RWPE2 (cell line): Measurements from ENCODE around the gene SFRP4.

Experiments
- ATAC-seq: fragments of 200-7000 bp; cut with Tn5 transposase; 3 replicates; pipeline ENCODE4 v1.9.1; 2021; ENCODE audit warnings: low read depth
- DNase-seq: peaks from one replicate; pipeline ENCODE4 v3.0.0-alpha.2; 2020; ENCODE audit warnings: low spot score
- H3K27ac ChIP-seq: fragments of 450-650 bp; 2 replicates; pipeline ENCODE4 v1.5.1; 2017; ENCODE audit warnings: mild to moderate bottlenecking; ENCODE audit not compliant: poor library complexity, severe bottlenecking
- H3K27me3 ChIP-seq: fragments of 250-450 bp; sonication (Bioruptor Pico); 2 replicates; pipeline ENCODE4 v1.5.1; 2021; ENCODE audit warnings: mild to moderate bottlenecking, moderate library complexity; ENCODE audit not compliant: insufficient read depth, poor library complexity, severe bottlenecking
- H3K36me3 ChIP-seq: fragments of 250-450 bp; sonication (Bioruptor Pico); 2 replicates; pipeline ENCODE4 v1.5.1; 2020; ENCODE audit warnings: low read depth, mild to moderate bottlenecking, moderate library complexity
- H3K4me1 ChIP-seq: fragments of 250-450 bp; sonication (Bioruptor Pico); 2 replicates; pipeline ENCODE4 v1.5.1; 2021; ENCODE audit warnings: mild to moderate bottlenecking, moderate library complexity; ENCODE audit not compliant: insufficient read depth, poor library complexity, severe bottlenecking
- H3K4me3 ChIP-seq: fragments of 250-450 bp; sonication (Bioruptor Pico); 2 replicates; pipeline ENCODE4 v1.5.1; 2021; ENCODE audit warnings: mild to moderate bottlenecking, moderate library complexity; ENCODE audit not compliant: severe bottlenecking
- H3K9me3 ChIP-seq: fragments of 250-450 bp; sonication (Bioruptor Pico); 2 replicates; pipeline ENCODE4 v1.5.1; 2021; ENCODE audit warnings: mild to moderate bottlenecking, moderate library complexity; ENCODE audit not compliant: severe bottlenecking
- CTCF ChIP-seq: fragments of 450-650 bp; IDR thresholded peaks from one replicate; pipeline ENCODE4 v1.5.1; 2017; ENCODE audit warnings: mild to moderate bottlenecking, moderate library complexity; ENCODE audit not compliant: poor library complexity, severe bottlenecking

SFRP4 gene

DNA sequence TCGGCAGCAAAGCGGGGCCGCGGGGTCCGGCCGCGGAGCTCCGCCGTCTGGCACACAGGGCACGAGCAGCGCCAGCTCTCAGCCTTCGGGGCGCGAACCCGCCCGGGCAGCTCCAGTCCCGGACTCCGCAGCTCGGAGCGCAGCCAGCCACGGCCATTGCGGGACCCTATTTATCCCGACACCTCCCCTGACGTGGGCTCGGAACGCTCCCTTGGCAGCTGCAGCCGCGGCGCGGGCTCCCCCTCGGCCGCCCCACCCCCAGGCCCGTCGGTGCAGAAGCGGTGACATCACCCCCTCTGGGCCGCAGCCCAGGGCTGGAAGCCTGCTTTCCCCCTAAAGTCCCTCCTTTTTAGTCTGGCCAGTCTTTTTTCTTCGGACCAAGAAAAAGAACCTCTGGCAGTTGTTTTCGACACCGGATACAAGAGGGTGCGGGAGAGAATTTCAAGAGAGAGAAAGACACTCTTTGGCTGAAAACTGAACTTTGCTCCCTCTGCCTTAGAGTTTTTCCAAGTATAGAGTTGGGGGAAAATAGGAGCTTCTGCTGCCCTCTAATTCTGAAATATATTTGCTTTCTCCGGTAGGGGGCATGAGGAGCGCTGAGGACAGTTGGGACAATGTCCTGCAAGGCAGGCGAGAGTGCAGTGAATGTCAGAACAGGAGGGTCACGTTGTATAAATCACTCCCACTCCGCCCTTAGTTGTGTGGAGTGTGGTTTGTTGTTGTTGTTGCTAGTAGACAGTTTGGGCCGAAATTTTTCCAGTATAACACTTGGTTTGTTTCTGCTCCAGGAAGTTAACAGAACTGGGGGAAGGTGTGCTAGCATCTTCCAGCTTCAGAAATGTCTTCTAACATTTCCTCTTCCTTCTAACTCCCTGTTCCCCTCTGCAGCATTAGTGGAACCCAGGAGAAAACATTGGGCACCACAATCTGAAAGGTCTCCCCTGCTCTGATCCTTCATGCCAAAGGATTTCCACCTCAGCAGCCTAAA lies at the start of gene SFRP4:
SFRP4 (minus strand) TSS at position 145 of the 988 bp plus-strand sequence. CDS start 280 bp downstream, outside the sequence.
- no peak for DNase-seq
- peak; percentile 37 for ATAC-seq
- no peaks in the 10 kb centered on the region for H3K9me3 ChIP-seq
- peak; percentile 57 for TF ChIP-seq CTCF
- H3K4me3 ChIP-seq: peak within 1 kb of the TSS; percentile 9
- H3K27me3 ChIP-seq: peaks cover 54% of the 10 kb centered on the region
- no peak within 1 kb of the TSS for H3K27ac ChIP-seq
- H3K4me1 ChIP-seq: no peaks in the 10 kb centered on the region
- H3K36me3 ChIP-seq: no peaks in the 10 kb centered on the region

- no peak for ATAC-seq
Measured at GRCh38 chr7:37964196-37964595, 47.6 kb upstream of the SFRP4 start.

GRCh38 chr7:37961251-37961650 lies 44.6 kb upstream of the SFRP4 start:
- Histone ChIP-seq H3K27me3 (no peaks in the 10 kb centered on the region), H3K4me3 (no peak overlapping the region), H3K27ac (no peak overlapping the region), H3K36me3 (no peaks in the 10 kb centered on the region), H3K4me1 (no peaks in the 10 kb centered on the region), H3K9me3 (no peaks in the 10 kb centered on the region)
- DNase-seq (no peak), ATAC-seq (no peak)
- no peak for TF ChIP-seq CTCF

More at GRCh38 chr7:37964196-37964595, 47.6 kb upstream of the SFRP4 start:
- Histone ChIP-seq H3K27me3 (no peaks in the 10 kb centered on the region), H3K9me3 (no peaks in the 10 kb centered on the region), H3K4me1 (no peaks in the 10 kb centered on the region), H3K27ac (no peak overlapping the region), H3K36me3 (no peaks in the 10 kb centered on the region), H3K4me3 (no peak overlapping the region)
- TF ChIP-seq CTCF: no peak
- DNase-seq: no peak

DNA sequence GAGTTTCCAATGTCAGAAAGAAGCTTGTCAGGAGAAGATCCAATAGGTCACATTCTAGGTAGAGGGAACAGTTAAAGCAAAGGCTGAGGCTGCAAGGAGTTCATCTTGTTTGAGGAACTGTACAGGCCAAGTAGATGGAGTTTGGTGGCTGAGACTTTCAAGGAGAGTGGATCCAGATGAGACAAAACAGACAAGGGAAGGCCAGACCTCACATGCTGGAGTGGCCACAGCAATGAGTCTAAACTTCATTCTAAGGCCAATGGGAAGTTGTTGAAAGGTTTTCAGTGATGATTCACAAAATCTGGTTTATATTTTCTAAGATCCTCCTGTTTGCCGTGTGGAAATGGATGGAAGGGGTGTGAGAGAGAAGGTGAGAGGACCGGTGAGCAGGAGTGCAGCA lies 43.9 kb upstream of the SFRP4 start:
- H3K27me3 ChIP-seq: no peaks in the 10 kb centered on the region
- no peak for TF ChIP-seq CTCF
- H3K27ac ChIP-seq: no peak overlapping the region
- no peaks in the 10 kb centered on the region for H3K36me3 ChIP-seq
- H3K4me1 ChIP-seq: no peaks in the 10 kb centered on the region
- H3K4me3 ChIP-seq: no peak overlapping the region
- DNase-seq (no peak), ATAC-seq (no peak)
- H3K9me3 ChIP-seq: no peaks in the 10 kb centered on the region
